Activated T-cell treated with anti-CD3 and anti-CD28 coated beads, Interleukin-2, amount 50 U/mL, for 24 hours (primary cell): ENCODE measurements around the gene RASA2.
"Not testable (repeated sequence)": the region's sequence is repeated elsewhere in the genome, so short reads cannot be mapped to it uniquely, and the experiment has no call there.

Source experiments
- DNase-seq: peaks from one replicate; pipeline ENCODE4 v3.0.0-alpha.2; 2020
- H3K27ac Mint-ChIP-seq: 2 replicates; pipeline ENCODE4 v1.8.0; 2020; ENCODE audit warnings: mild to moderate bottlenecking, mixed read lengths
- H3K27me3 Mint-ChIP-seq: 2 replicates; pipeline ENCODE4 v1.8.0; 2020; ENCODE audit warnings: mixed read lengths
- H3K36me3 Mint-ChIP-seq: 2 replicates; pipeline ENCODE4 v1.8.0; 2020; ENCODE audit warnings: low read depth, mixed read lengths
- H3K4me1 Mint-ChIP-seq: 2 replicates; pipeline ENCODE4 v1.8.0; 2020; ENCODE audit warnings: low read depth, mixed read lengths
- H3K4me3 Mint-ChIP-seq: 2 replicates; pipeline ENCODE4 v1.8.0; 2020; ENCODE audit warnings: mild to moderate bottlenecking, moderate library complexity, mixed read lengths
- H3K9me3 Mint-ChIP-seq: 2 replicates; pipeline ENCODE4 v1.8.0; 2020; ENCODE audit warnings: mixed read lengths

RASA2 gene

DNA sequence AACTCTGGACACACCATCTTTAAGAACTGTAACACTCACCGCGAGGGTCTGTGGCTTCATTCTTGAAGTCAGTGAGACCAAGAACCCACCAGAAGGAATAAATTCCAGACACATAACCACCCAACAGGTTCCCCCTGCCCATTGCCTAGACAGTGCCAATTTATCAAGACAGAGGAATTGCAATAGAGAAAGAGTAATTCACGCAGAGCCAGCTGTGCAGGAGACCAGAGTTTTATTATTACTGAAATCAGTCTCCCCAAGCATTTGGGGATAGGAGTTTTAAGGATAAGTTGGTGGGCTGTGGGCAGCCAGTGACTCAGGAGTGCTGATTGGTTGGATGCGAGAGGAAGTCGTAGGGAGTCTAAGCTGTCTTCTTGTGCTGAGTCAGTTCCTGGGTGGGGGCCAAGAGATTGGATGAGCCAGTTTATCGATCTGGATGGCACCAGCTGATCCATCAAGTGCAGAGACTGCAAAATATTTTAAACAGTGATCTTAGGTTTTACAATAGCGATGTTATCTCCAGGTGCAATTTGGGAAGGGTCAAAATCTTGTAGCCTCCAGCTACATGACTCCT is 142.1 kb downstream of the RASA2 start:
- not testable (repeated sequence) for H3K4me3 Mint-ChIP-seq, DNase-seq, H3K27me3 Mint-ChIP-seq, H3K27ac Mint-ChIP-seq, H3K36me3 Mint-ChIP-seq, H3K4me1 Mint-ChIP-seq
- H3K9me3 Mint-ChIP-seq, result peaks cover 16% of the 10 kb centered on the region

DNA sequence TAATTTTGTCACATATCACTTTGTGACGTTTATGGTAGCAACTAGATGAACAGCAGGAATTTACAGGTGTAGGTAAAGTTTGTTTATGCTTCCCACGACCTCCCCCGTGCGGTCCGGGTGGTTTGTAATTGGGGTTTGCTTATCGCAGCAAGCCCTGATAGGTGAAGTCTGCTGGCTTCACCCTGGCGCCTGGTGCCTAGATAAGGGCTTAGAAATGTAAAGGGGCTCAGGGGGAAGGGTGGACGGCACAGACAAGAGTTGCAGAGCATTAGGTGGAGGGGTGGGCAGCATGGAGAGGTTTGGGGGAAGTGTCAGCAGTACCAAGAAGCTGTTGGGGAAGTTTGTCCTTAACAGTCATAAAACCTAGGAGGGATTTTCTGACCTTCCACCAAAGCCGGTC is 143.1 kb downstream of the RASA2 start:
- Mint-ChIP-seq H3K36me3 (no peaks in the 10 kb centered on the region), H3K9me3 (peaks cover 16% of the 10 kb centered on the region), H3K27me3 (no peaks in the 10 kb centered on the region), H3K27ac (no peak overlapping the region), H3K4me3 (no peak overlapping the region), H3K4me1 (no peaks in the 10 kb centered on the region)
- no peak for DNase-seq

DNA sequence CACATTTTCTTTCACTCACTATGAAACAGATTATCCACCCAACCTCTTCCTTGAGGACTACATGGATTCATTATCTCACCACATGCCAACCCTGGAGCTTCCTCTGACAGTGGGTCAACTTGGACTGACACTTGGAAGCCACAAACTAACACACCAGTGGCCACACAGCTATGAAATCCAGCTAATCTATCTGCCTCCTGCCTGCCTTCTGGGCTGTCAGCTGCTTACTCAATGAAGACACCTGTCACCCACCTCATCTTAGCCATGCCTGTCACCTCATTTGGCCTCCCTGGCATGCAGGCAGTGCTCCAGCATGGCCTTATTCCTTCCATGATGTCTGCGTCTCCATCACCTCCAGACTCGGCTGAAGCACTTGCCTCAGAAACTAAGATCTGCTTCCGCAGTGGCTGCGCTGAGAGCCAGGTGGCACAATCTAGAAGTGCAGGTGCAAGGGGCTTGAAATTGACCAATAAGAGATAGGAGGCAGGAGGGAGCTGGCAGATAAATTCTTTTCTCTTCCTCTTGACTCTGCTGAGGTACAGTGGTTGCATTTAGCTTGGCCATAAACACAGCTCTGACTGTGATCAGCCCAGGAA is 146.1 kb downstream of the RASA2 start:
- no peak overlapping the region for H3K4me3 Mint-ChIP-seq
- H3K9me3 Mint-ChIP-seq, result peaks cover 16% of the 10 kb centered on the region
- DNase-seq, result no peak
- no peaks in the 10 kb centered on the region for H3K36me3 Mint-ChIP-seq
- H3K27ac Mint-ChIP-seq, result no peak overlapping the region
- no peaks in the 10 kb centered on the region for H3K4me1 Mint-ChIP-seq
- no peaks in the 10 kb centered on the region for H3K27me3 Mint-ChIP-seq

DNA sequence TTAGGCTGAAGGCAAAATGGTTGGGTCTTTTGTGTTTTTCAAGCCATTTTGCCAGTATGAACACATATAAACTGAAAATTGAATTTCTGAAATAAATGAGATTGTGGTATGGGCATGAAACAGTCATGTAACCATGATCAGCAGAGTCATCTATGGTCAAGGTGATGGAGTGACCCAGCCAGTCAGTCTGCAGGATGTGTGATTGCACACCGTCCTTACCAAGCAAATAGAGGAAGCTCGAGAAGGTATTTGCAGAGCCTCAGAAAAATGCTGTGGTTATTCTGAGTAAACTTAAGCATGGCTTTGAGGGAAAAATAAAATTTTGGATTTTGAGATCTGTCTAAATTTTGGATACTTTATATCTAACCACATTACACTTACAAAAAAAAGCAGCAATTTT is 155.4 kb downstream of the RASA2 start:
- Mint-ChIP-seq H3K9me3 (no peaks in the 10 kb centered on the region), H3K36me3 (no peaks in the 10 kb centered on the region), H3K27me3 (no peaks in the 10 kb centered on the region), H3K27ac (no peak overlapping the region), H3K4me1 (no peaks in the 10 kb centered on the region), H3K4me3 (no peak overlapping the region)
- no peak for DNase-seq

DNA sequence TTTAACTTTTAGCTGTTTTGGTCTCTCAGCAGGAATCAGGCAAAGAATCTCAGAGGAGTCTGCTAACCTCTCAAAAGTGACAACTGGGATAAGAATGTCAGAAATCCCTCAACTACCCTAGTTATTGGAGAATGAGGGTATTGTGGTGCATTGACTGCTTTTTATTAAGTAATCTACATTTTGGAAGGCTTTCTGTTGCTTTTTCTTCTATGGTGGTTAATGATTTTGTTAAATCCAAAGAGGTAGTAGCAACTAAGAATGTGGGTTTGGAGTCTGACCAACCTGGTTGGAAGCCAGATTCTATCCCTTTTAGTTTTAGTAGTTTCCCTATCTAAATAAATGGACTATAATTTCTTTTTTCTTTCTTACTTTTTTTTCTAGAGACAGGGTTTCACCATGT is 156.6 kb downstream of the RASA2 start:
- DNase-seq, result no peak
- Mint-ChIP-seq H3K9me3 (no peaks in the 10 kb centered on the region), H3K27ac (no peak overlapping the region), H3K4me1 (no peaks in the 10 kb centered on the region), H3K27me3 (no peaks in the 10 kb centered on the region), H3K4me3 (no peak overlapping the region), H3K36me3 (no peaks in the 10 kb centered on the region)

DNA sequence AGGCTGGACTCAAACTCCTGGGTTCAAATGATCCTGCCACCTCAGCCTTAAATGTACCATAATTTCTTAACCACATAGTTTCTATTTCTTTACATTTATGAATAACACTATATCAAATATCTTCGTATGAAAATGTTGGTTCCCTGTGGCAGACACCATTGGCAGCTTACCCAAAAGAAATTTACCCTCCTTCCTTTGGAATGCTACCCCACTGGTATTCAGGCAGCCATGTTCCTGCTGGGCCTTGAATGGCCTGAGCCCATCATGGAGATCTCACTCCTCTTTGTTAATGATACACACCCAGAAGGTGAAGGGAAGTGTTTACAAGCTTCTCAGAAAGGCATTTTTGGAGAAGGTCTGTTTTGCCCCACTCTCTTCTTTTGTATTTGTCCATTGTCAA is 157.0 kb downstream of the RASA2 start:
- Mint-ChIP-seq H3K9me3 (no peaks in the 10 kb centered on the region), H3K4me3 (no peak overlapping the region), H3K36me3 (no peaks in the 10 kb centered on the region), H3K27ac (no peak overlapping the region), H3K4me1 (no peaks in the 10 kb centered on the region), H3K27me3 (no peaks in the 10 kb centered on the region)
- no peak for DNase-seq

DNA sequence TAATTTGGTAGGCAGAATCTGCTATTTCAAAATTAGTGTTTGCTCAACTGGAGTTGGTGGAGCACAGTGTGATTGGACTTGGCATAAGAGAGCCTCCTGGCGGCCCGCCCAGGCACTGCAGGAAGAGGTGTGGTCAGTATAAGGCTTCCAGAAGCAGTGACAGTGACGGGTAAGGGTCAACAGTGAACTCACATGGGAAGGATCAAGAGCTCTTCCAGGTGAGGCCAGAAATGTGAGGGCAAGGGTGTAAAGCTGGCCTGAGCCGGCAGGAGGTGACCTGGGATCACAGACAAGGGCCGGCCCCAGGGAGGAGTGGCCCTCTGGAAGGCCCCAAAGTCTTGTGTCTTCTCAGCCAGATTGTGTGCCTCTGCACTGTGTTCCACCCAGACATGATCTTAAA is 158.1 kb downstream of the RASA2 start:
- no peak overlapping the region for H3K27ac Mint-ChIP-seq
- DNase-seq, result peak; percentile 81
- H3K4me3 Mint-ChIP-seq, result no peak overlapping the region
- no peaks in the 10 kb centered on the region for H3K36me3 Mint-ChIP-seq
- H3K4me1 Mint-ChIP-seq, result no peaks in the 10 kb centered on the region
- no peaks in the 10 kb centered on the region for H3K9me3 Mint-ChIP-seq
- no peaks in the 10 kb centered on the region for H3K27me3 Mint-ChIP-seq

DNA sequence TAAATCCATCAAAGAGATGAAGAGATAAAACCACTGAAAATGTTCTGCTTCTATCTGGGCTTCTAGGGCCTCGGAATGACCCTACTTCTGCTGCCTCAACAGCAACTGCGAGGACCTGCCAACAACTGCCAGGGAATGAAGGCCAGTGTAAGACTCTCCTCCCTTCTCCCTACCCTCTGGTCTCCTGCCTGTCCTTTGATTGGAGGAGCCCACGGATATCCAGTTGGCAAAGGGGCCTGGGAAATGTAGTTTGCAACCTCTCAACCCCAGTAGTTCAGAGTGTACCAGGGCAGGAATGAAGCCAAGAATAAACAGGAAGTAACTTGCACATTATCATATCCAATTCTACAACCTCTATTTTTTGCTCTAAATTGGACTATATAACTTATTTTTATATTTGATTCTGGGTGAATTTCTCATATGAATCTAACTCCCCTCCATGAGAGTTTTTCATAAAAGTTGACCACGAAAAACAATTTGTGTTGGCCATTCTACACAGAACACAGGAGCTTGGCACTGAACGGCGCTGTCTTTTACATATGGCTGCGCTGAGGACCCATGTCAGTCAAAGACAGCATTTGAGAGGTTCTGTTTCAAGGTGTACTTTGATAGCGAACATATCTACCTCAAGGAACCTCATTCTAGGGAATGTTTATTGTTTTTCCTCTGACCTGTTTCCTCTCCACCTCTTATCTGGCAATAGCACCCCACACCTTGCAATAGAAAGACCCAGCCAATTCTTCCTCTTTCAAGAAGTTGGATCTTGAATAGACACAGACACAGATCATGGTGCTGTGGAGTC is 160.1 kb downstream of the RASA2 start:
- H3K27ac Mint-ChIP-seq, result no peak overlapping the region
- H3K36me3 Mint-ChIP-seq, result no peaks in the 10 kb centered on the region
- H3K27me3 Mint-ChIP-seq, result no peaks in the 10 kb centered on the region
- H3K9me3 Mint-ChIP-seq, result no peaks in the 10 kb centered on the region
- DNase-seq, result no peak
- no peaks in the 10 kb centered on the region for H3K4me1 Mint-ChIP-seq
- H3K4me3 Mint-ChIP-seq, result no peak overlapping the region

DNA sequence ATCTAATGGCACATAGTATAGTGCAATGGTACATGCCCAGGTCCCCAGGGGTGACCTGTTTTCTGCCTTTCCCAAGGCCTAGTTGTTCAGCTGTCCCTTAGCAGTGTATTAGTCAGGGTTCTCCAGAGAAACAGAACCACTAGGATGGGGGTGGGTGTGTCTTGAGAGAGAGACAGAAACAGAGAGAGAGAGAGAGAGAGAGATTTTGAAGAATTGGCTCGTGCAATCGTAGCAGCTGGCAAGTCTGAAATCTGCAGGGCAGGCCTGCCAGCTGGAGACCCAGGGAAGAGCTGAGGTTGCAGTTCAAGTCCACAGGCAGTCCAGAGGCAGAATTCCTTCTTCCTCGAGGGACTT is 160.7 kb downstream of the RASA2 start:
- Mint-ChIP-seq H3K27me3 (no peaks in the 10 kb centered on the region), H3K4me1 (no peaks in the 10 kb centered on the region), H3K9me3 (no peaks in the 10 kb centered on the region), H3K27ac (no peak overlapping the region), H3K36me3 (no peaks in the 10 kb centered on the region), H3K4me3 (no peak overlapping the region)
- DNase-seq, result no peak

DNA sequence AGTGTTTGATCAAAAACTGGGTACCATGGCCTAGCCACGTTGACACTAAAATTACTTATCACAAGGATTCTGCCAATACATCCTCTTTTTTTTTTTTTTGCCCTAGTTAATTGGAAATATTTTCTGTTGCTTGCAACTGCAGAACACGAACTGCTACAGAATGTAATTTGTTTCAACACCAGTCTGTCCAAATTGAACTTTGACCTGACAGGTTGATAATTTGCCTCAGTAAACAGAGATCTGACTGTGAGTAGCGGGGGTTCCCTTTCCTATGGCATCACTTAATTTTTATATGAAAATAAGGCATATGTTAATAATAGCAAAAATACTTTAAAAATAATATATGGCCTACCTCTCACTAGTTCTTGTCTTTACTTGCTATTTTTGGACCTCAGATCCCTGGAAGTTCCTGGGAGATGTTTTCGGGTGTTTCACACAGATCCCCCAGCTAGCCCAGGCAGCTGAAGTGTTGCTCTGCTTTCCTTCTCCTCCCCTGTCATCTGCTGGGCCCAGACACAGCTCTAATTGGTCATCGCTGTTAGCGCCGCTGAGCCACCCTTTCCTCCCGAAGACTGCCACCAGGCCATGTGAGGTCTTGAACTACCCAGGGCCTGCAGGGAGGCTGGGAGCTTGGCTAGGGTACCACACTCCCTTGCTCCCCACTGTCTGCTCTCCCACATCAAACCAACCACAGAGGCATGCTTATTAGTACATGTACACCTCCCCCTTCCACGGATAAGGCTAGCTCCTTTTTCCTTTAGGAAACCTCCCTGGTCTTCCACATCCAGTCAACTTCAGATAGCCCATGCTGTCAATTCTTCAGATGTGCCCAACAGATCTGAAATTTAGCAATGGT is 161.5 kb downstream of the RASA2 start:
- H3K4me1 Mint-ChIP-seq, result no peaks in the 10 kb centered on the region

DNA sequence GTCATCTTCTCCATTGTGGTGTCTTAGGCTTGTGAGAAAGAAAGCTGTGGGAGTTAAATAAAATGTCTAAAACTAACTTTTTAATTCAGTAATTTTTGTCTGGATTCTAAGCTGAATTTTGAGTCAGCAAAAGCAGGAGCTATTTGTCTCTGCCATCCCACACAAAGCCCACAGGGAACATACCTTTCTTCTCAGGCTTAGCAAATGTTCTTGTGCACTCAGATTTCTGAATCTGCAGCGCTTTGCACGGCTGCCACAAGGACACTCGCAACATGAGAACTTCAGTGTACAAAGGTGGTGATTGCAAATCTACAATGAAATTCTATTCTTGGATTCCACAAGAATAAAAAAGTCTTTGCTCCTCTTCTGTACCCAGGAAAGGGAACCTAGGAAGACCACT is 163.0 kb downstream of the RASA2 start:
- Mint-ChIP-seq H3K4me3 (no peak overlapping the region), H3K9me3 (no peaks in the 10 kb centered on the region), H3K36me3 (no peaks in the 10 kb centered on the region), H3K4me1 (no peaks in the 10 kb centered on the region), H3K27ac (no peak overlapping the region), H3K27me3 (no peaks in the 10 kb centered on the region)
- no peak for DNase-seq

More for the DNA sequence above, 161.5 kb downstream of the RASA2 start:
- no peaks in the 10 kb centered on the region for H3K9me3 Mint-ChIP-seq
- H3K4me3 Mint-ChIP-seq, result no peak overlapping the region
- H3K27ac Mint-ChIP-seq, result no peak overlapping the region
- no peaks in the 10 kb centered on the region for H3K36me3 Mint-ChIP-seq
- no peak for DNase-seq
- H3K27me3 Mint-ChIP-seq, result no peaks in the 10 kb centered on the region

DNA sequence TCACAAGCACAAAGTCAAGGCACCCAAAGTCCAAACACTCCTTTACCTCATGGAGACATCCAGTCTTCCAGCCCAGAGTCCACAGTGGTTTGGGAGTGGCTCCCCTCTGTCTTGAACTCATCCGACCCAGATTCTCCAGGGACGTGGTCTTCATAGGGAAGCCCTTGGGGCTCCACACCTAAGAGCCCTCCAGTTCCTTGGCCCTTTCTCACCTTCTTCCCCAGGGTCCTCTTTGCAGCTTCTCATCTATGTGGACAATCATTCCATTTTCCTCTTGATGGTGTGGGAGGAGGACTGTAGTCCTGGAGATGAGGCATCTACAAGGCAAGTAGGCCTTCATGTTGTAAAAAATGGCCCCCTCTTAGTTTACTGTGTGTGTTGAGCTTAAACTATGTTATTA is 164.0 kb downstream of the RASA2 start:
- H3K36me3 Mint-ChIP-seq, result no peaks in the 10 kb centered on the region
- H3K27me3 Mint-ChIP-seq, result no peaks in the 10 kb centered on the region
- DNase-seq, result no peak
- H3K9me3 Mint-ChIP-seq, result no peaks in the 10 kb centered on the region
- H3K4me3 Mint-ChIP-seq, result no peak overlapping the region
- no peak overlapping the region for H3K27ac Mint-ChIP-seq
- no peaks in the 10 kb centered on the region for H3K4me1 Mint-ChIP-seq

DNA sequence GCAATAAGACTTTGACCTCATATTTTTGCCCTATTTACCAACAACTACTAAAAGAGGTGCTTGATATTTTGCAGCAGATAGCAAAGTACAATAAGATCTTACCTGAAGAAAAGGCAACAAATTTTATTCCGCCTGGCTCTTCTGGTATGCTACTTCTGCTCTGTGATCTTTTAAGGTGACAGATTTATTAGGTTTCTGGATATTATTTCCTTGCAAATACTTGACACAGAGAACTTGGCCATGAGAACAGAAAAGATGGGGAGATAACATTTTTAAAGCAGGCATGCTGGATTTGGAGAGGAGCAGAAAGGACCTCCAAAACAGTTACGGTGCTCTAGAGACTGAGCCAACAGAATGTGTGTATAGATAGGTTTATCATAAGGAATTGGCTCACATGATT is 164.6 kb downstream of the RASA2 start:
- Mint-ChIP-seq H3K27ac (no peak overlapping the region), H3K9me3 (no peaks in the 10 kb centered on the region), H3K36me3 (no peaks in the 10 kb centered on the region), H3K4me3 (no peak overlapping the region), H3K4me1 (no peaks in the 10 kb centered on the region), H3K27me3 (no peaks in the 10 kb centered on the region)
- DNase-seq, result no peak

DNA sequence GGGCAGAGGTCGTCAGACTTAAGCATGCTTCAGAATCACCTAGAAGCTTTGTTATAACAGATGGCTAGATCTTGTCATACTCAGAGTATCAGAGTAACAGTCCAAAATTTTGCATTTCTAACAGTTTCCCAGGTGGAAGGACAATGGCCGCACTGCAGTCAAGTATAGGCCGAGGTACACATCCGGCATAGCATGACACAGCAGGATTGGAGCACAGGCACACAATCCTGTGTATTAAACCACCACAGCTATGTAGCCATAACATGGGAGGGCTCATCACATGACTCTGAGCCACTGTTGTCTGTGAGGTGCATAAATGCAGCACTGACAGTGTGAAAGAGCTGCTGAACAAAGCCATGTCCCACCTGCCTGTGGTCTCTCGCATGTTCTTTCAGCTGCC is 165.5 kb downstream of the RASA2 start:
- no peak overlapping the region for H3K4me3 Mint-ChIP-seq

DNA sequence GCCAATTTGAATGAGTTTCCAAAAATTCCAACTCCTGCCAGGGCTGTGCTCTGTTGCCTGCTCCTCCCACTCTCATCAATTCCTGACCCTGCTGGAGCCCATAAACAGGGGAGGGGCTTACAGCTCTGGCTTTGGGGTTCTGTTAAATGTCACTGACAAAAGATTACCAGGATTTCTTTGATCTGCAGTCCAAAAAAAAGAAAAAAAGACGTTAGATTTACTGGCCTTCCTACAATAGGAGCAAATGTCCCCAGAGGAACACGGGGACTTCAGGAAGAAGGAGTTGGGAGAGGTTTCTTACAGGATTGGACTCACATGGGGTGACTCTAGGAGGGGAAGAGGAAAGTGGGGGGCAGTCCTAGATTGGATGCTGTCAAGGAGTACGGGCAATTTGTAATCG is 167.0 kb downstream of the RASA2 start:
- Mint-ChIP-seq H3K4me1 (no peaks in the 10 kb centered on the region), H3K27ac (no peak overlapping the region), H3K27me3 (peaks cover 23% of the 10 kb centered on the region)

More for the DNA sequence above, 165.5 kb downstream of the RASA2 start:
- no peaks in the 10 kb centered on the region for H3K4me1 Mint-ChIP-seq
- no peak overlapping the region for H3K27ac Mint-ChIP-seq
- no peaks in the 10 kb centered on the region for H3K9me3 Mint-ChIP-seq
- no peak for DNase-seq
- peaks cover 8% of the 10 kb centered on the region for H3K27me3 Mint-ChIP-seq
- H3K36me3 Mint-ChIP-seq, result no peaks in the 10 kb centered on the region

More for the DNA sequence above, 167.0 kb downstream of the RASA2 start:
- Mint-ChIP-seq H3K36me3 (no peaks in the 10 kb centered on the region), H3K4me3 (no peak overlapping the region), H3K9me3 (no peaks in the 10 kb centered on the region)
- DNase-seq, result no peak
